ENCODE results near the gene COL4A1.

- TF ChIP-seq POLR2A (IDR thresholded peaks at IDR 0.05) = no peak
- TF ChIP-seq, protein P1, sequence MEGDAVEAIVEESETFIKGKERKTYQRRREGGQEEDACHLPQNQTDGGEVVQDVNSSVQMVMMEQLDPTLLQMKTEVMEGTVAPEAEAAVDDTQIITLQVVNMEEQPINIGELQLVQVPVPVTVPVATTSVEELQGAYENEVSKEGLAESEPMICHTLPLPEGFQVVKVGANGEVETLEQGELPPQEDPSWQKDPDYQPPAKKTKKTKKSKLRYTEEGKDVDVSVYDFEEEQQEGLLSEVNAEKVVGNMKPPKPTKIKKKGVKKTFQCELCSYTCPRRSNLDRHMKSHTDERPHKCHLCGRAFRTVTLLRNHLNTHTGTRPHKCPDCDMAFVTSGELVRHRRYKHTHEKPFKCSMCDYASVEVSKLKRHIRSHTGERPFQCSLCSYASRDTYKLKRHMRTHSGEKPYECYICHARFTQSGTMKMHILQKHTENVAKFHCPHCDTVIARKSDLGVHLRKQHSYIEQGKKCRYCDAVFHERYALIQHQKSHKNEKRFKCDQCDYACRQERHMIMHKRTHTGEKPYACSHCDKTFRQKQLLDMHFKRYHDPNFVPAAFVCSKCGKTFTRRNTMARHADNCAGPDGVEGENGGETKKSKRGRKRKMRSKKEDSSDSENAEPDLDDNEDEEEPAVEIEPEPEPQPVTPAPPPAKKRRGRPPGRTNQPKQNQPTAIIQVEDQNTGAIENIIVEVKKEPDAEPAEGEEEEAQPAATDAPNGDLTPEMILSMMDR (IDR thresholded peaks at IDR 0.05) = no peak
- no peak for TF ChIP-seq POLR2AphosphoS5 (IDR thresholded peaks at IDR 0.05)
- TF ChIP-seq EP300 (IDR thresholded peaks at IDR 0.05) = no peak
These were observed 44.3 kb downstream of the COL4A1 start for GRCh38 chr13:110262508-110263291.

Data from gastroesophageal sphincter (tissue), 3 donors.